H1 (cell line): Measurements from ENCODE around the gene C10orf120. TPM values are rescaled to one million over a fixed set of nuclear protein-coding genes. Genes with fewer than 3 reads are reported as not detected.

ENCODE experiments used
- CHD7 ChIP-seq: fragments of 300-600 bp; sonication (generic); IDR thresholded peaks from 2 replicates; pipeline ENCODE4 v1.7.1; 2012; ENCODE audit warnings: low read length, moderate library complexity, mild to moderate bottlenecking, inconsistent platforms; ENCODE audit not compliant: insufficient replicate concordance
- SIN3A ChIP-seq, 2 experiments: IDR thresholded peaks in 1 of 2; conservative IDR thresholded peaks in 1 of 2; 2 replicates each; pipeline ENCODE4 v1.6.1; 2011 to 2012; ENCODE audit warnings: low read length in 2 of 2, improper control_type of control experiment in 1 of 2, low read depth in 1 of 2, mild to moderate bottlenecking in 1 of 2
- ZNF274 ChIP-seq: IDR thresholded peaks from 2 replicates; pipeline ENCODE4 v1.7.0; 2012; ENCODE audit warnings: low read length, borderline replicate concordance; ENCODE audit errors: extremely low read depth
- polyA plus RNA-seq, 7 experiments: library from polyadenylated mRNA; depleted of rRNA in 3 of 7; stranded (reverse) in 5 of 7; unstranded in 2 of 7; fragments of >200 nt in 5 of 7; fragments of 200-250 nt in 2 of 7; gene quantifications; 1 replicate in 5 of 7; 2 replicates in 1 of 7; 4 replicates in 1 of 7; pipeline versions ENCODE4 v1.2.1 to v1.2.3, GENCODE V29; 2011 to 2013; ENCODE audit warnings: missing spikeins in 2 of 7, mixed read lengths in 2 of 7
- total RNA-seq: library from RNA; stranded (reverse); fragmentation: NEBNext Ultra II Directional; extraction: Animal tissue kit (Norgen Biotek cat#: 25700); gene quantifications from 2 replicates; pipeline ENCODE4 v1.2.1, GENCODE V29; 2021

Gene C10orf120
- total and polyA plus RNA-seq, 2 of the 8 experiments (the other 6 are each of a cell fraction or from before 2014, with no cell fraction given), result not detected

GRCh38 chr10:122706467-122706866 lies 6.8 kb upstream of the C10orf120 start (continued):
- TF ChIP-seq CHD7, result no peak
- TF ChIP-seq ZNF274, result no peak
- TF ChIP-seq SIN3A (conservative IDR thresholded peaks at IDR 0.05 in 1 of 2, IDR thresholded peaks at IDR 0.05 in 1 of 2; ENCODE audit: low read depth in 1 of 2, low read length in 2 of 2), result no peak
